ENCODE results near the gene NOC2L.
A peak's percentile ranks its signal among the peaks of the same experiment; 100 is the strongest.
"Not testable (repeated sequence)": the region's sequence is repeated elsewhere in the genome, so short reads cannot be mapped to it uniquely, and the experiment has no call there.

Gene NOC2L

DNA sequence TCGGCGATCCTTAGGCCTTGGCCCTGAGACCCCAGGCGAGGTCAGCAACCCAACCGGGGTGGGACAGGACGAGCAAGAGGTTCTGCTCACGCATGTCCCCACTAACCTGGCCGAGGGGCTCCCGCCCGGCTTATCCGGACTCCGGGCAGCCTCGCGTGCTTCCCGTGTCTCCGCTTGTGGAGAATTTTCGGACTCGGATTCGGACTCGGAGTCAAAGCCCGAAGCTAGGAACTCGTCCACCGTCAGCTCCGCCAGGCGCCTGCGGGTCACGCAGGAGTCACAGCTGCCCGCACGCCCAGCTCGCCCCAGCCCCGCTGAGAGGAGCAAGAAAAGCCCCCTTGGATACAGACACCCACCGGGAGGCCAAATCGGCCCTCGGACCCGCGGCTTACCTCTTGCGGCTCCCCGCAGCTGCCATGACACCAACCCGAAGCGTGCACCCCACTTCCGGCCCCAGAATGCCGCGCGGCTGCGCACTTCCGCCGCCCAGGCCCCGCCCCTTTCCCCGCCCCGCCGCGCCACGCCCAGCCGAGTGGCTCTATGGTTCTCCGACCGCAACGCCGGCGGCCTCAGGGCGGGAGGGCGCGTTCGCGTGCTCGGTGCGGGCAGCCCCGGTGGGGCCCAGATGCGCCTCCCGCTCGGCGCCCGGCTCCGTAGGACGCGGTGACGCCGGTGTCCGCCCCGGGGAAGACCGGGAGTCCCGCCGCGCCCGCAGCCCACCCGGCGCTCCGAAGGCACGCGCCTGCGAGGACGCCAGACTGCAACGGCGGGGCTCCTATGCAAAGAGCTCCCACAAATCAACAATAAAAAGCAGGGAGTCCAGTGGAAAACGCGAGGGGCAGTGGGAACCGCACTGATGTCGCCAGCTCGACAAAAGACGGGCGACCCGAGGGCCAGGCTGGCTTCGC is at the start of gene NOC2L:
NOC2L (minus strand) TSS at position 434 of the 908 bp plus-strand sequence; CDS start at position 418, 16 bp downstream.
- DNase-seq, result peak; percentile 54

- DNase-seq, result no peak
Measured at GRCh38 chr1:1006305-1007159, 47.5 kb upstream of the NOC2L start.

GRCh38 chr1:1005774-1006304 is 46.8 kb upstream of the NOC2L start:
- no peak for DNase-seq

DNA sequence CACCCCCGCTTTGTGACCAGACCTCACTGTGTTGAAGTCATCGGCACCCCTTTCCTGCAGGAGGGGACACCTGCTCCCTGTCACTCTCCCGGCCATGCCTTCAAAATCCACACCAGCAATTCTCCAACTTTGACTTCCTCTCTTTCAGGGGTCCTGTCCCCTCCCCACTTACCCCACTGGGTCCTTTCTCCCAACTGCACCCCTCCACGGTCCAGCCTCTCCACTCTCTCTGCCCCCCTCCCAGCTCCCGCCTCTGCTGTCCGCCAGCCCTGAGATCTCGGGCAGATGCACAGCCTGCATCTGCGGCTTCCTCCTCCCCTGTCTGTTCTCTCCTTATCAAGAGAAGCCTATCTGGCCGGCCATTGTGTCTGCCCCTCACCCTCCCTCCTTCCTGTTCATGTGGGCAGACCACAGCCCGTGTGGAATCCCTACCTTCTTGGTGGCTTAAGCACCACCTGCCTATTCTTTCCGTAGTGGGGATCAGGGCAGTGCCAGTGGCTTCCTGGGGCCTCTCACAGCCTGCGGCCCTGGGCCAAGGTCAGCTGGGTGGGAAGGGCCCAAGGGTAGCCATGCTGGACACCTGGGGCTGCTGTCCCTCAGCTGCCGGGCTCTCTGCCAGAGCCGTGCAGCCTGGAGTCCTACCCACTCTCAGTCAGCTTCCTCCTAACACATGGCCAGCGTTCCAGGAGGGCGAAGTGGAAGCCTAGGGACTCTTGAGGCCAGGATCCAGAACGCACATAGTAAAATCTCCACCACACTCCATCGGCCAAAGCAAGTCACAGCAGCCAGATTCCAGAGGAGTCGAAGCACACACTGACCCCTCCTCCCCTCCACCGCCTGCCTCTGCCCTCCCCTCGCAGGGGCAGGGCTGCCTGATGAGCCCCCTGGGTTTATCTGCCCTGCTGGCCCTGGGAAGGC is 46.0 kb upstream of the NOC2L start:
- no peak for DNase-seq

DNA sequence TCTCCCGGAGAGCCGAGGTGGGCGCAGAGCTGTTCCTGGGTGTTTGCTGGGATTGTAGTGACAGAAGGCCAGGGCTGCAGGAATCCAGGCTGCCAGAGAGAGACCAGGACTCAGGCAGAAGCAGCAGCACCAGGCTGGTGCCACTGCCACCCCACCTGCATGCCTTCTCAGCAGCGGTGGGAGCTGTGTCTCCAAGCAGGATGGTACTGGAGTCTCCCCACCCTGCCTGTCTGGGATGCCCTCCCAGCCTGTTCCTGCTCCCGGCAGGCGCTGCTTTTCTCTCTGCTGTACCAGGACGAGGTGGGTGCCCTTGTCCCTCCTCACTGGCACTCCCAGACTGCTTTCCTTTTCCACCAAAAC is 45.3 kb upstream of the NOC2L start:
- no peak for DNase-seq

GRCh38 chr1:1003618-1004419 is 44.8 kb upstream of the NOC2L start:
- no peak for DNase-seq

- no peak for DNase-seq
Measured at GRCh38 chr1:1001057-1001783, 42.2 kb upstream of the NOC2L start.

GRCh38 chr1:1000357-1001056 is 41.5 kb upstream of the NOC2L start:
- peak; percentile 35 for DNase-seq

GRCh38 chr1:999725-1000356 is 40.8 kb upstream of the NOC2L start, which contains the start of gene HES4:
TSS of gene HES4 (minus strand) at chr1:1000097. CDS start at chr1:999973, 124 bp downstream.
- peak; percentile 58 for DNase-seq

DNA sequence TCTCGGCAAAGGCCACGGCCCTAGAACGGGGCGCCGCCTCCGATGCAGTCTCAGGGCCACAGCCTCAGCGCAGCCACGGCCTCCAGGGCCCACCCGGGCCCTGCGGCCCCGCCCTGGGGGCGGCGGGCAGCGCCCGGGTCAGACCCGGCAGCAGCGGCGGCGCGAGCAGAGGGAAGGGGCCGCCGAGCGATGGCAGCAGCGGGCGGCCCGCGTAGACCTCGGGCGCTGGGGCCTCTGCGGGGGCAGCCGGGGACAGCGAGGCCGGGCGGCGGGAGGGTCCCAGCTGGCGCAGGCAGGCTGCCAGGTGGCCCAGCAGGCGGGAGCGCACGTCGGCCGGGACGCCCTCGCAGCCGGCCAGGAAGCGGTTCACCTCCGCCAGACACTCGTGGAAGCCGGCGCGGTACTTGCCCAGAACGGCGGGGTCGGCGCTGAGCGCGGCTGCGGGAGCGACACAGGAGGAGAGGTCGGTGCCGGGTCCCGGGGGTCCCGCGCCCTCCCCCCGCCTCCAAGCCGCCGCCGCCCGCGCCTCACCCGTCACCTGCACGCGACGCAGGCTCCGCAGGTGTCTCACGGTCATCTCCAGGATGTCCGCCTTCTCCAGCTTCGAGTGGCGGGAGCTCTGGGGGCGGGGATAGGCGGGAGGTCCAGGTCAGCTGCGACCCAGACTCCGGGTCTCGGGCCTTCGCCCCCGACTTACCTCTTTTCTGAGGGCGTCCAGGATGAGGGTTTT is 40.1 kb upstream of the NOC2L start:
- no peak for DNase-seq

- no peak for DNase-seq
Measured at GRCh38 chr1:998745-998994, 39.6 kb upstream of the NOC2L start.

DNA sequence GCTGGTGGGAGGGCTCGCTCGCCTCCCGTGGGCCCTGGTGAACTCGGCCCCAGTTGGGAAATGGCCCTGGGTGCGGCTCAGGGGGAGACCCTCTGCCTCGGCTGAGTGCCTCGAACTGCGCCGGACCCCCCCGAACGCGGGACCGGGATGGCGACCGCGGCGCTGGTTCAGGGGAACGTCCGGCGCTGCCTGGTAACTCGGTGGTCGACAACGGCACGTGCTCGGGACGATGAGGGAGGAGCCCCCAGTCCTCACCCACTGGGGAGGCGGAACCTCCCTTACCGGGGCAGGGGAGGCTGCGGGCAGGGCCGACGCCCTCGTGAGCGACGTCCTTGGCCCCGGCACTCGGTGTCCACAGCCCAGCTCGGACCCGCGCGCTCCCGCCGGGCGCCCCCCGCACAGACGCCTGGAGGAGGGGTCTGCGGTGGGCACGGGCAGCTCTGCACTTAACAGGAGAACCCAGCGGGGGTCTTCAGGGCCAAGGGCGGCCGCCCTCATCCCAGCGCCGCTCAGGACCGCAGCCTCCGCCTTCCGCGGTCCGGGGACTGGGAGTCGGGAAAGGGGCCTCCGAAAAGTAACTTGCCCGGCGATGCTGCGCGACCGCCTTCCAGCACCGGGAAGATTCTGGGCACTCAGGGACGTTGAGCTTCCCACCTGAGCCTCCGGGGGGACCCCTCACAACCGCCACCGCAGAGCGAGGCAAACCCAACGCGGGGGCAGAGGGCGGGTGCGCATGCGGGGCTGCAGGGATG is 39.1 kb upstream of the NOC2L start:
- DNase-seq, result no peak

- DNase-seq, result no peak
Measured at GRCh38 chr1:997713-997992, 38.6 kb upstream of the NOC2L start.

- no peak for DNase-seq
Measured at GRCh38 chr1:996851-997712, 38.0 kb upstream of the NOC2L start.

GRCh38 chr1:995665-996633 is 36.9 kb upstream of the NOC2L start:
- no peak for DNase-seq

- not testable (repeated sequence) for DNase-seq
Measured at GRCh38 chr1:994546-994945, 35.5 kb upstream of the NOC2L start.
